ENCODE measurements around the gene MRPL43.
A peak's percentile ranks its signal among the peaks of the same experiment; 100 is the strongest.

The MRPL43 gene

GRCh38 chr10:101033276-101033675 is 46.0 kb upstream of the MRPL43 start:
- H2AFZ ChIP-seq (ENCODE audit: low read depth, low read length), result no peak overlapping the region
- H3K4me3 ChIP-seq (ENCODE audit: low read length), result no peak overlapping the region
- no peak overlapping the region for H3K9ac ChIP-seq (ENCODE audit: low read length)
- H3K27ac ChIP-seq (ENCODE audit: low read length), result no peak overlapping the region
- H3K36me3 ChIP-seq (replicated peaks; ENCODE audit: low read depth, low read length), result no peaks in the 10 kb centered on the region
- H3K4me2 ChIP-seq (ENCODE audit: low read length), result no peak overlapping the region
- TF ChIP-seq, protein P1, sequence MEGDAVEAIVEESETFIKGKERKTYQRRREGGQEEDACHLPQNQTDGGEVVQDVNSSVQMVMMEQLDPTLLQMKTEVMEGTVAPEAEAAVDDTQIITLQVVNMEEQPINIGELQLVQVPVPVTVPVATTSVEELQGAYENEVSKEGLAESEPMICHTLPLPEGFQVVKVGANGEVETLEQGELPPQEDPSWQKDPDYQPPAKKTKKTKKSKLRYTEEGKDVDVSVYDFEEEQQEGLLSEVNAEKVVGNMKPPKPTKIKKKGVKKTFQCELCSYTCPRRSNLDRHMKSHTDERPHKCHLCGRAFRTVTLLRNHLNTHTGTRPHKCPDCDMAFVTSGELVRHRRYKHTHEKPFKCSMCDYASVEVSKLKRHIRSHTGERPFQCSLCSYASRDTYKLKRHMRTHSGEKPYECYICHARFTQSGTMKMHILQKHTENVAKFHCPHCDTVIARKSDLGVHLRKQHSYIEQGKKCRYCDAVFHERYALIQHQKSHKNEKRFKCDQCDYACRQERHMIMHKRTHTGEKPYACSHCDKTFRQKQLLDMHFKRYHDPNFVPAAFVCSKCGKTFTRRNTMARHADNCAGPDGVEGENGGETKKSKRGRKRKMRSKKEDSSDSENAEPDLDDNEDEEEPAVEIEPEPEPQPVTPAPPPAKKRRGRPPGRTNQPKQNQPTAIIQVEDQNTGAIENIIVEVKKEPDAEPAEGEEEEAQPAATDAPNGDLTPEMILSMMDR (IDR thresholded peaks at IDR 0.05; ENCODE audit: low read depth, low read length), result no peak
- TF ChIP-seq EZH2phosphoT487 (IDR thresholded peaks at IDR 0.05; ENCODE audit: low read depth), result no peak
- no peaks in the 10 kb centered on the region for H4K20me1 ChIP-seq (ENCODE audit: insufficient read depth, low read length)
- peaks cover 24% of the 10 kb centered on the region for H3K27me3 ChIP-seq (ENCODE audit: low read depth, low read length)
- no peaks in the 10 kb centered on the region for H3K9me3 ChIP-seq (ENCODE audit: insufficient read depth, low read length)
- H3K79me2 ChIP-seq (ENCODE audit: low read length), result no peaks in the 10 kb centered on the region
- peaks cover 10% of the 10 kb centered on the region for H3K4me1 ChIP-seq (ENCODE audit: low read length)

GRCh38 chr10:101032637-101033224 is 45.4 kb upstream of the MRPL43 start:
- Histone ChIP-seq H3K27ac (ENCODE audit: low read length) (no peak overlapping the region), H4K20me1 (ENCODE audit: insufficient read depth, low read length) (no peaks in the 10 kb centered on the region), H3K9ac (ENCODE audit: low read length) (peak overlapping the region; percentile 60; the same call in 1 of the 2 replicates), H3K4me3 (ENCODE audit: low read length) (peak overlapping the region; percentile 98), H3K4me2 (ENCODE audit: low read length) (peak overlapping the region; percentile 100), H3K27me3 (ENCODE audit: low read depth, low read length) (peaks cover 26% of the 10 kb centered on the region), H2AFZ (ENCODE audit: low read depth, low read length) (peak overlapping the region; percentile 85; the same call in 1 of the 2 replicates), H3K79me2 (ENCODE audit: low read length) (no peaks in the 10 kb centered on the region), H3K4me1 (ENCODE audit: low read length) (peaks cover 10% of the 10 kb centered on the region), H3K9me3 (ENCODE audit: insufficient read depth, low read length) (no peaks in the 10 kb centered on the region), H3K36me3 (replicated peaks; ENCODE audit: low read depth, low read length) (no peaks in the 10 kb centered on the region)
- TF ChIP-seq EZH2phosphoT487 (IDR thresholded peaks at IDR 0.05; ENCODE audit: low read depth), result no peak
- TF ChIP-seq, protein P1 (IDR thresholded peaks at IDR 0.05; ENCODE audit: low read depth, low read length), result no peak

DNA sequence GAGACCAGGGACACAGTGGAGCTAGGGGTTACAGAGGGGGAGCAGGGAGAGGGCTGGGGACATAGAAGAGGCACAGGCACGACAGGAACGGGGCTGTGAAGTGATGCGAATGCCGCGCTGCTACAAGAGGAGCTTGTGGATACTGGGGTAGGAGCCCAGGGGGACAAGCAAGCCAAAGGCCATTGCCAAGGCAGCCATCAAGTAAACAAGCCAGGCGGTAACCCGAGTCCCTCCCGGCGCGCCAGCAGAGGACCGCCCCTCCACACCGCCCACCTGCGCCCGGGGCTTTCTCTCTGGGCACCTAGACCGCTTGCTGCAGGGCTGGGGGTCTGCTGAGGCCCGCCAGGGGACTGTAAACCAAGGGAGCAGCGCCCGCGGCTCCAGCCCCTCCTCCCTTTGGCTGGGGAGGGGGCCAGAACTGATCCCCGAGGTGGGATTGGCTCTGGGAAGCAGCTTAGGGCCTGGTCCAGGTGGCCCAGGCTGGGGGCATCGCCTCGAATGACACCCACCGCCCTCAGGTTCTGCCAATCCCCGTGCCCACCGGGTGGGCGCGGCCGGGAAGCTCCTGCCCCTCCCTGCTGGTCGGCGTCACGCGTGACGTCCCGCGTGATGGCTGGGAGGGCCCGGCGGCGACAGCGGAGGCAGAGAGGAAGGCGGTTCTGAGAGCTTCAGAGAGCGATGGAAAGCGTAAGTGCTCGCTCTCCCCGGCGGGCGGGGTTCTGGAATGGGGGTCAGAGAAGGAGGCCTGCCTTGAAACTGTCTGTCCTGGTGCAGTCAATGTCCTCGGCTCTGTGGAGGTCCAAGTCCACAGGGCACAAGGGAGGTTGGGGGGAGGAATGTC is 44.7 kb upstream of the MRPL43 start:
- Histone ChIP-seq H3K27me3 (ENCODE audit: low read depth, low read length) (peaks cover 29% of the 10 kb centered on the region), H3K36me3 (replicated peaks; ENCODE audit: low read depth, low read length) (no peaks in the 10 kb centered on the region), H3K27ac (ENCODE audit: low read length) (no peak overlapping the region), H4K20me1 (ENCODE audit: insufficient read depth, low read length) (no peaks in the 10 kb centered on the region), H3K4me2 (ENCODE audit: low read length) (peak overlapping the region; percentile 100), H3K4me3 (ENCODE audit: low read length) (peak overlapping the region; percentile 98), H3K79me2 (ENCODE audit: low read length) (no peaks in the 10 kb centered on the region), H2AFZ (ENCODE audit: low read depth, low read length) (peak overlapping the region; percentile 85), H3K9me3 (ENCODE audit: insufficient read depth, low read length) (no peaks in the 10 kb centered on the region), H3K4me1 (ENCODE audit: low read length) (peaks cover 10% of the 10 kb centered on the region), H3K9ac (ENCODE audit: low read length) (peak overlapping the region; percentile 60)
- TF ChIP-seq, protein P1 (IDR thresholded peaks at IDR 0.05; ENCODE audit: low read depth, low read length), result no peak
- TF ChIP-seq EZH2phosphoT487 (IDR thresholded peaks at IDR 0.05; ENCODE audit: low read depth), result no peak

GRCh38 chr10:101031128-101031795 is 44.0 kb upstream of the MRPL43 start, which contains the start of the genes PDZD7 and SFXN3:
PDZD7 (minus strand) TSS chr10:101031129; CDS start chr10:101030219, 910 bp downstream.
SFXN3 (plus strand) TSS chr10:101031234; CDS start chr10:101034695, 3,461 bp downstream.
- H3K4me3 ChIP-seq (ENCODE audit: low read length), result peak within 1 kb of the TSS; percentile 98
- H3K4me1 ChIP-seq (ENCODE audit: low read length), result peaks cover 10% of the 10 kb centered on the region
- peak within 1 kb of the TSS; percentile 60 for H3K9ac ChIP-seq (ENCODE audit: low read length)
- H4K20me1 ChIP-seq (ENCODE audit: insufficient read depth, low read length), result no peaks in the 10 kb centered on the region
- no peaks in the 10 kb centered on the region for H3K79me2 ChIP-seq (ENCODE audit: low read length)
- H3K27ac ChIP-seq (ENCODE audit: low read length), result no peak within 1 kb of the TSS
- H3K36me3 ChIP-seq (replicated peaks; ENCODE audit: low read depth, low read length), result no peaks in the 10 kb centered on the region
- H3K4me2 ChIP-seq (ENCODE audit: low read length), result peak within 1 kb of the TSS; percentile 100
- no peaks in the 10 kb centered on the region for H3K9me3 ChIP-seq (ENCODE audit: insufficient read depth, low read length)
- H2AFZ ChIP-seq (ENCODE audit: low read depth, low read length), result peak within 1 kb of the TSS; percentile 85
- H3K27me3 ChIP-seq (ENCODE audit: low read depth, low read length), result peaks cover 29% of the 10 kb centered on the region
- TF ChIP-seq, protein P1 (IDR thresholded peaks at IDR 0.05; ENCODE audit: low read depth, low read length), result no peak
- TF ChIP-seq EZH2phosphoT487 (IDR thresholded peaks at IDR 0.05; ENCODE audit: low read depth), result no peak
